ENCODE results near the gene COL24A1.
"Not testable (repeated sequence)": the region's sequence is repeated elsewhere in the genome, so short reads cannot be mapped to it uniquely, and the experiment has no call there.

COL24A1 gene

GRCh38 chr1:85889870-85890269 lies 266.7 kb downstream of the COL24A1 start:
- no peak for TF ChIP-seq ZNF274 (IDR thresholded peaks at IDR 0.05; ENCODE audit: low read depth, low read length)
- H3K4me3 ChIP-seq (ENCODE audit: low read length), result no peak overlapping the region

GRCh38 chr1:85888921-85889320 lies 267.7 kb downstream of the COL24A1 start:
- no peak for TF ChIP-seq ZNF274 (IDR thresholded peaks at IDR 0.05; ENCODE audit: low read depth, low read length)
- no peak overlapping the region for H3K4me3 ChIP-seq (ENCODE audit: low read length)

GRCh38 chr1:85884372-85885035 lies 272.1 kb downstream of the COL24A1 start:
- TF ChIP-seq ZNF274 (IDR thresholded peaks at IDR 0.05; ENCODE audit: low read depth, low read length), result no peak
- H3K4me3 ChIP-seq (ENCODE audit: low read length), result no peak overlapping the region

- TF ChIP-seq ZNF274 (IDR thresholded peaks at IDR 0.05; ENCODE audit: low read depth, low read length), result no peak
- H3K4me3 ChIP-seq (ENCODE audit: low read length), result no peak overlapping the region
Measured at GRCh38 chr1:85867189-85867588, 289.4 kb downstream of the COL24A1 start.

- TF ChIP-seq ZNF274 (IDR thresholded peaks at IDR 0.05; ENCODE audit: low read depth, low read length), result no peak
- H3K4me3 ChIP-seq (ENCODE audit: low read length), result no peak overlapping the region
Measured at GRCh38 chr1:85865213-85865612, 291.4 kb downstream of the COL24A1 start.

GRCh38 chr1:85864727-85865126 lies 291.8 kb downstream of the COL24A1 start:
- TF ChIP-seq ZNF274 (IDR thresholded peaks at IDR 0.05; ENCODE audit: low read depth, low read length), result no peak
- H3K4me3 ChIP-seq (ENCODE audit: low read length), result no peak overlapping the region

- not testable (repeated sequence) for H3K4me3 ChIP-seq (ENCODE audit: low read length)
Measured at GRCh38 chr1:85863639-85864038, 292.9 kb downstream of the COL24A1 start.

GRCh38 chr1:85862456-85862855 lies 294.1 kb downstream of the COL24A1 start:
- TF ChIP-seq ZNF274 (IDR thresholded peaks at IDR 0.05; ENCODE audit: low read depth, low read length), result no peak

GRCh38 chr1:85857991-85858390 lies 298.6 kb downstream of the COL24A1 start:
- H3K4me3 ChIP-seq (ENCODE audit: low read length), result no peak overlapping the region
- TF ChIP-seq ZNF274 (IDR thresholded peaks at IDR 0.05; ENCODE audit: low read depth, low read length), result no peak

More at GRCh38 chr1:85862456-85862855, 294.1 kb downstream of the COL24A1 start:
- H3K4me3 ChIP-seq (ENCODE audit: low read length), result no peak overlapping the region

- no peak for TF ChIP-seq ZNF274 (IDR thresholded peaks at IDR 0.05; ENCODE audit: low read depth, low read length)
- H3K4me3 ChIP-seq (ENCODE audit: low read length), result no peak overlapping the region
Measured at GRCh38 chr1:85850238-85850637, 306.3 kb downstream of the COL24A1 start.

- no peak for TF ChIP-seq ZNF274 (IDR thresholded peaks at IDR 0.05; ENCODE audit: low read depth, low read length)
- H3K4me3 ChIP-seq (ENCODE audit: low read length), result no peak overlapping the region
Measured at GRCh38 chr1:85849660-85850059, 306.9 kb downstream of the COL24A1 start.

GRCh38 chr1:85847356-85847755 lies 309.2 kb downstream of the COL24A1 start:
- no peak for TF ChIP-seq ZNF274 (IDR thresholded peaks at IDR 0.05; ENCODE audit: low read depth, low read length)
- H3K4me3 ChIP-seq (ENCODE audit: low read length), result no peak overlapping the region

GRCh38 chr1:85846706-85847105 lies 309.9 kb downstream of the COL24A1 start:
- no peak for TF ChIP-seq ZNF274 (IDR thresholded peaks at IDR 0.05; ENCODE audit: low read depth, low read length)
- no peak overlapping the region for H3K4me3 ChIP-seq (ENCODE audit: low read length)

GRCh38 chr1:85839459-85839858 lies 317.1 kb downstream of the COL24A1 start:
- no peak for TF ChIP-seq ZNF274 (IDR thresholded peaks at IDR 0.05; ENCODE audit: low read depth, low read length)
- H3K4me3 ChIP-seq (ENCODE audit: low read length), result no peak overlapping the region

GRCh38 chr1:85838238-85838637 lies 318.3 kb downstream of the COL24A1 start:
- H3K4me3 ChIP-seq (ENCODE audit: low read length), result no peak overlapping the region
- TF ChIP-seq ZNF274 (IDR thresholded peaks at IDR 0.05; ENCODE audit: low read depth, low read length), result no peak

GRCh38 chr1:85836736-85837135 lies 319.8 kb downstream of the COL24A1 start:
- TF ChIP-seq ZNF274 (IDR thresholded peaks at IDR 0.05; ENCODE audit: low read depth, low read length), result no peak
- no peak overlapping the region for H3K4me3 ChIP-seq (ENCODE audit: low read length)

GRCh38 chr1:85833165-85833564 lies 323.4 kb downstream of the COL24A1 start:
- not testable (repeated sequence) for H3K4me3 ChIP-seq (ENCODE audit: low read length)

All from GM08714 (cell line).